HCT116 (cell line): ENCODE measurements around the gene TTC17. TPM values are rescaled to one million over a fixed set of nuclear protein-coding genes. Genes with fewer than 3 reads are reported as not detected.
"Not testable (repeated sequence)": the region's sequence is repeated elsewhere in the genome, so short reads cannot be mapped to it uniquely, and the experiment has no call there.

ENCODE experiments used
- ATAC-seq: fragments of 200-7000 bp; cut with Tn5 transposase; 2 replicates; pipeline ENCODE4 v1.9.1; 2020; ENCODE audit warnings: mild to moderate bottlenecking, moderate library complexity
- BruUV-seq: library from RNA; stranded (reverse); fragments of 400-500 nt; replicated peaks from 2 replicates; lab custom pipeline; 2021; lab: Mats Ljungman, UMichigan
- CTCF ChIA-PET: fragments of 300-600 bp; sonication (Branson Sonifier 250); formaldehyde crosslinking; loops from one replicate; lab custom pipeline; 2021; ENCODE audit warnings: antibody characterized with exemption; lab: Charles Lee
- POLR2A ChIA-PET: fragments of 300-600, 350-600 bp; sonication (Branson Sonifier 250); formaldehyde crosslinking; loops from one replicate; lab custom pipeline; 2021; ENCODE audit warnings: antibody characterized with exemption; lab: Charles Lee
- RAD21 ChIA-PET, 2 experiments: fragments of 300-600 bp; sonication (Branson Sonifier 250); formaldehyde crosslinking; loops; one replicate each; lab custom pipeline; 2023; ENCODE audit warnings: low total read pairs in 2 of 2; ENCODE audit not compliant: uncharacterized antibody in 2 of 2, unreplicated experiment in 2 of 2, low non-redundant PET in 1 of 2; lab: Charles Lee
- DNase-seq: peaks from one replicate; pipeline ENCODE4 v3.0.0-alpha.2; 2010; ENCODE audit warnings: low read depth, low spot score
- H2AFZ ChIP-seq: fragments of 200-600 bp; shearing (Covaris generic), sonication (generic); 2 replicates; pipeline ENCODE4 v1.6.1; 2017; ENCODE audit warnings: low read depth, mixed run types, mixed read lengths, antibody characterized with exemption, low read length; ENCODE audit not compliant: poor library complexity, severe bottlenecking
- H3K27ac ChIP-seq: 2 replicates; pipeline ENCODE4 v1.5.1; 2012; ENCODE audit warnings: low read depth, low read length
- H3K27me3 ChIP-seq: fragments of 200-600 bp; sonication (generic); 2 replicates; pipeline ENCODE4 v1.6.1; 2016; ENCODE audit warnings: mixed run types, low read length, mixed read lengths; ENCODE audit not compliant: insufficient read depth
- H3K36me3 ChIP-seq, 2 experiments: fragments of 200-500 bp in 1 of 2; fragments of 200-600 bp in 1 of 2; sonication (Bioruptor generic) in 1 of 2; sonication (generic) in 1 of 2; 2 replicates each; pipeline versions ENCODE4 v1.5.1 to v1.6.1; 2014 to 2016; ENCODE audit warnings: low read length in 2 of 2, inconsistent platforms in 1 of 2, mixed read lengths in 1 of 2, mixed run types in 1 of 2; ENCODE audit not compliant: insufficient read depth in 2 of 2, control insufficient read depth in 1 of 2
- H3K4me1 ChIP-seq, 2 experiments: fragments of 200-600 bp in 1 of 2; sonication (generic) in 1 of 2; 2 replicates each; pipeline versions ENCODE4 v1.5.1 to v1.6.1; 2012 to 2017; ENCODE audit warnings: low read length in 2 of 2, inconsistent platforms in 1 of 2, mild to moderate bottlenecking in 1 of 2, mixed read lengths in 1 of 2, mixed run types in 1 of 2, moderate library complexity in 1 of 2; ENCODE audit not compliant: insufficient read depth in 2 of 2, control insufficient read depth in 1 of 2
- H3K4me2 ChIP-seq: fragments of 200-600 bp; sonication (generic); 2 replicates; pipeline ENCODE4 v1.6.1; 2017; ENCODE audit warnings: mixed run types, low read length, mixed read lengths
- H3K4me3 ChIP-seq, 2 experiments: fragments of 200-600 bp in 1 of 2; sonication (generic) in 1 of 2; replicated peaks in 1 of 2; 2 replicates each; pipeline ENCODE4 v1.5.1; 2011 to 2016; ENCODE audit warnings: low read length in 2 of 2, control low read depth in 1 of 2, low read depth in 1 of 2, mild to moderate bottlenecking in 1 of 2, mixed read lengths in 1 of 2, mixed run types in 1 of 2
- H3K79me2 ChIP-seq: fragments of 200-600 bp; sonication (generic); 2 replicates; pipeline ENCODE4 v1.6.1; 2017; ENCODE audit warnings: mild to moderate bottlenecking, mixed run types, low read length, moderate library complexity, mixed read lengths; ENCODE audit not compliant: insufficient read depth
- H3K9ac ChIP-seq: fragments of 200-600 bp; sonication (generic); 2 replicates; pipeline ENCODE4 v1.6.1; 2016; ENCODE audit warnings: low read length, mixed read lengths
- H3K9me2 ChIP-seq: fragments of 200-600 bp; sonication (generic), shearing (Covaris generic); 2 replicates; pipeline ENCODE4 v1.6.1; 2017; ENCODE audit warnings: mixed run types, mild to moderate bottlenecking, moderate library complexity; ENCODE audit not compliant: insufficient read depth
- H3K9me3 ChIP-seq, 2 experiments: fragments of 200-500 bp in 1 of 2; fragments of 200-600 bp in 1 of 2; sonication (Bioruptor generic) in 1 of 2; sonication (generic) in 1 of 2; 2 replicates each; pipeline ENCODE4 v1.6.1; 2014 to 2017; ENCODE audit warnings: low read length in 2 of 2, mixed read lengths in 2 of 2, inconsistent platforms in 1 of 2, low read depth in 1 of 2, mild to moderate bottlenecking in 1 of 2, mixed run types in 1 of 2, moderate library complexity in 1 of 2; ENCODE audit not compliant: control insufficient read depth in 1 of 2, insufficient read depth in 1 of 2
- H4K20me1 ChIP-seq: fragments of 200-600 bp; sonication (generic), shearing (Covaris generic); 2 replicates; pipeline ENCODE4 v1.6.1; 2017; ENCODE audit warnings: mixed run types, mild to moderate bottlenecking, moderate library complexity; ENCODE audit not compliant: insufficient read depth
- CEBPB ChIP-seq: IDR thresholded peaks from 2 replicates; pipeline ENCODE4 v1.6.1; 2012; ENCODE audit warnings: low read depth
- CTCF ChIP-seq, 3 experiments: fragments of 200-600 bp in 1 of 3; sonication (generic) in 1 of 3; IDR thresholded peaks in 2 of 3; conservative IDR thresholded peaks in 1 of 3; 2 replicates each; pipeline ENCODE4 v1.5.1; 2012 to 2017; ENCODE audit warnings: low read depth in 2 of 3, low read length in 2 of 3, antibody characterized with exemption in 1 of 3, borderline replicate concordance in 1 of 3, control low read depth in 1 of 3, mild to moderate bottlenecking in 1 of 3, mixed read lengths in 1 of 3, mixed run types in 1 of 3, moderate library complexity in 1 of 3; ENCODE audit not compliant: insufficient read depth in 1 of 3
- EGR1 ChIP-seq: IDR thresholded peaks from 2 replicates; pipeline ENCODE4 v1.6.1; 2012; ENCODE audit warnings: low read depth
- ELF1 ChIP-seq: IDR thresholded peaks from 2 replicates; pipeline ENCODE4 v1.6.1; 2012; ENCODE audit warnings: low read depth, borderline replicate concordance
- EZH2 ChIP-seq: fragments of 200-600 bp; sonication (generic); IDR thresholded peaks from 2 replicates; pipeline ENCODE4 v1.6.1; 2017; ENCODE audit warnings: antibody characterized with exemption, mixed run types
- FOSL1 ChIP-seq: IDR thresholded peaks from 2 replicates; pipeline ENCODE4 v1.6.1; 2012; ENCODE audit warnings: low read depth
- JUND ChIP-seq: IDR thresholded peaks from 2 replicates; pipeline ENCODE4 v1.6.1; 2012
- POLR2A ChIP-seq: IDR thresholded peaks from 2 replicates; pipeline ENCODE4 v1.7.0; 2011; ENCODE audit warnings: borderline replicate concordance; ENCODE audit not compliant: insufficient read depth, insufficient read length; ENCODE audit errors: extremely low read depth
- RAD21 ChIP-seq: IDR thresholded peaks from 2 replicates; pipeline ENCODE4 v1.6.1; 2012; ENCODE audit warnings: low read depth, mild to moderate bottlenecking
- SP1 ChIP-seq: IDR thresholded peaks from 2 replicates; pipeline ENCODE4 v1.6.1; 2012; ENCODE audit warnings: low read depth
- SRF ChIP-seq: IDR thresholded peaks from 2 replicates; pipeline ENCODE4 v1.6.1; 2012; ENCODE audit warnings: low read depth
- TCF7L2 ChIP-seq: IDR thresholded peaks from 2 replicates; pipeline ENCODE4 v1.7.0; 2011; ENCODE audit warnings: borderline replicate concordance, inconsistent platforms; ENCODE audit not compliant: insufficient read depth, insufficient read length; ENCODE audit errors: extremely low read depth
- ZBTB33 ChIP-seq: IDR thresholded peaks from 2 replicates; pipeline ENCODE4 v1.6.1; 2011; ENCODE audit warnings: mild to moderate bottlenecking, low read length, moderate library complexity; ENCODE audit not compliant: insufficient replicate concordance; ENCODE audit errors: extremely low read depth
- intact Hi-C: fragments of 100-400 bp; cut with micrococcal nuclease; formaldehyde crosslinking; loops from 2 replicates; pipeline ENCODE4 v1.10.0; 2022
- total RNA-seq: library from RNA; stranded (reverse); gene quantifications from one replicate; pipeline ENCODE4 v1.2.1, GENCODE V29; 2021; ENCODE audit not compliant: unreplicated experiment
- TF ChIP-seq, protein P1 (sequence below): IDR thresholded peaks from 2 replicates; pipeline ENCODE4 v1.6.1; 2012

The TTC17 gene
- total RNA-seq, 1 experiment from 2014 or later = 51.6 TPM

DNA sequence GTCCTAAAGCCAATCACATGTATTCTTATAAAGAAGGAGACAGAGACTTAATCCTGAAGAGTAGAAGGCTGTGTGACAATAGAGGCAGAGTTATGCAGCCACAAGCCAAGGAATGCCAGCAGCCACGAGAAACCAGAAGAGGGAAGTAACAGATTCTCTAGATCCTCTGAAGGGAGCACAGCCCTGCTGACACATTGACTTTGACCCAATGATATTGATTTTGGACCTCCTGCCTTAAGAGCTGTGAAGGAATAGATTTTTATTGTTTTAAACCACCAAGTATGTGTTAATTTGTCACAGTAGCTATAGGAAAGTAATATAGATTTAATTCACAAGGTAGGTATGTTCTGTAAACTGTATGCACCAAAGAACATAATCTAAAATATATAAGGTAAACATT lies 103.6 kb downstream of the TTC17 start (continued):
- no peak for TF ChIP-seq SRF
- TF ChIP-seq, protein P1, sequence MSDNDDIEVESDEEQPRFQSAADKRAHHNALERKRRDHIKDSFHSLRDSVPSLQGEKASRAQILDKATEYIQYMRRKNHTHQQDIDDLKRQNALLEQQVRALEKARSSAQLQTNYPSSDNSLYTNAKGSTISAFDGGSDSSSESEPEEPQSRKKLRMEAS = no peak

DNA sequence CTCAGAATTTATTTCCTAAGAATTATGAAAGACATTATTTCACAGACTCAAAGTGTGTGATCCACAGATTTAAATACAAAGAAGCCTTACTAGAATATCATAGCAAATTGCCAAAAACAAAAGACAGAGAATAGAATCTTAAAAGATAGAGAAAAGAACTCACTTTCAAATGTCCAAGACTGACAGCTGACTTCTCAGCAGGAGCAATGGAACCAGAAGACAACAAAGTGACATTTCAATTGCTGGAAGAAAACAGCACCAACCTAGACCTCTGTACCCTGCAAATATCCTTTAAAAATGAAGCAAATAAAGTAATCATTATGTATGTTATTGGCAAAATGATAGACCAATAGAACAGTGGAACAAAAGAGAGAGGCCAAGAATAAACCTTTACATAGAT lies 109.2 kb downstream of the TTC17 start:
- Histone ChIP-seq H3K9me3 (peaks cover 0 to 5% of the 10 kb centered on the region in 2 experiments; a peak in 1 of 4 replicates), H3K4me3 (no peak overlapping the region), H3K4me2 (no peak overlapping the region), H3K36me3 (peaks cover 0 to 9% of the 10 kb centered on the region in 2 experiments; a peak in 1 of 4 replicates), H3K4me1 (no peaks in the 10 kb centered on the region), H3K9ac (no peak overlapping the region), H3K9me2 (no peaks in the 10 kb centered on the region), H3K27ac (no peak overlapping the region), H3K79me2 (no peaks in the 10 kb centered on the region), H4K20me1 (no peaks in the 10 kb centered on the region), H2AFZ (no peak overlapping the region), H3K27me3 (no peaks in the 10 kb centered on the region)
- CTCF ChIA-PET = no interaction called here
- no peak for ATAC-seq
- intact Hi-C loops = no loop called here
- POLR2A ChIA-PET = no interaction called here
- DNase-seq = no peak
- RAD21 ChIA-PET = no interaction called here
- TF ChIP-seq JUND (no peak), CTCF (IDR thresholded peaks at IDR 0.05 in 2 of 3, conservative IDR thresholded peaks at IDR 0.05 in 1 of 3; ENCODE audit: borderline replicate concordance in 1 of 3, insufficient read depth in 1 of 3, low read depth in 2 of 3, low read length in 2 of 3) (no peak), EZH2 (no peak), POLR2A (no peak), EGR1 (no peak), TCF7L2 (no peak), ELF1 (no peak), FOSL1 (no peak), ZBTB33 (no peak), CEBPB (no peak), RAD21 (no peak), SP1 (no peak)
- TF ChIP-seq, protein P1 = no peak
- no TSS peak for BruUV-seq

GRCh38 chr11:43477491-43477890 lies 118.8 kb downstream of the TTC17 start:
- H3K9me2 ChIP-seq, H3K9me3 ChIP-seq, H3K27ac ChIP-seq, H3K4me2 ChIP-seq, H4K20me1 ChIP-seq, H3K27me3 ChIP-seq, H3K36me3 ChIP-seq, POLR2A ChIA-PET, H3K79me2 ChIP-seq, BruUV-seq, intact Hi-C loops, H3K4me1 ChIP-seq, ATAC-seq, RAD21 ChIA-PET, CTCF ChIA-PET, H2AFZ ChIP-seq, H3K4me3 ChIP-seq, H3K9ac ChIP-seq, DNase-seq: not testable (repeated sequence)
